Stimulated activated CD4-positive, alpha-beta T cell treated with anti-CD3 and anti-CD28 coated beads, Interleukin-1b, Interleukin-23, amount 100 ng/mL, for 48 hours (primary cell): ENCODE data around the gene GREM1.

Experiments
- DNase-seq: peaks from one replicate; pipeline ENCODE4 v3.0.0-alpha.2; 2020

Gene GREM1

DNA sequence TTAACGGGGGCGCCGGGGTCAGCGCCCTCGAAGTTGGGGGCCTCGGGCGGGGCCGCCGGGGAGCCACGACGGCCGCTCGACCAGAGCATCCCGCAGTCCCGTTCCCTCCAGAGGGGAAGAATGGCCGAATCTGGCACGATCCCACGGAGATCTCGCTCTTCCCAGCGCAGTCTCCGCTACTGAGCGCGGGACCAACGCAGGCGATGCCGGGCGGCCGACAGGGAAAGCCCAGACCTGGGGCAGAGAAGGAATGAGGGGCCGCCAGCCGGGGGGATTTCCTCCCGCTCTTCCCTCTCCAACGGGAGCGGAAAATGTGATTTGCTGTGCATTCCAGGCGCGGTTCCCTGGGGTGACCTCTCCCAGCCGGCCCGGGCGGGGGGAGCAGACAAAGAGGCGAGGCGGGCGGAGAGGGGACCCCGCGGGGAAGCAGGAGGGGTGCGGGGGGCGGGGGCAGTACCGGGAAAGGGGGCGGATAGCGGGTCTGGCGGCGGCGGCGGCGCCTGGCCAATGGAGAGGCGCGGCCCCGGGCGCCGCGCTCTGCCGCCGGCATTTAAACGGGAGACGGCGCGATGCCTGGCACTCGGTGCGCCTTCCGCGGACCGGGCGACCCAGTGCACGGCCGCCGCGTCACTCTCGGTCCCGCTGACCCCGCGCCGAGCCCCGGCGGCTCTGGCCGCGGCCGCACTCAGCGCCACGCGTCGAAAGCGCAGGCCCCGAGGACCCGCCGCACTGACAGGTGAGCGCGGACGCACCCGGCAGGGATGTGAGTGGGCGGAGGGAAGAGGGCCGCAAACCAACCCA, at the start of gene GREM1:
TSS of gene GREM1 (plus strand) at position 579 of the 801 bp plus-strand sequence. CDS start 12,687 bp downstream, outside the sequence.
- no peak for DNase-seq

DNA sequence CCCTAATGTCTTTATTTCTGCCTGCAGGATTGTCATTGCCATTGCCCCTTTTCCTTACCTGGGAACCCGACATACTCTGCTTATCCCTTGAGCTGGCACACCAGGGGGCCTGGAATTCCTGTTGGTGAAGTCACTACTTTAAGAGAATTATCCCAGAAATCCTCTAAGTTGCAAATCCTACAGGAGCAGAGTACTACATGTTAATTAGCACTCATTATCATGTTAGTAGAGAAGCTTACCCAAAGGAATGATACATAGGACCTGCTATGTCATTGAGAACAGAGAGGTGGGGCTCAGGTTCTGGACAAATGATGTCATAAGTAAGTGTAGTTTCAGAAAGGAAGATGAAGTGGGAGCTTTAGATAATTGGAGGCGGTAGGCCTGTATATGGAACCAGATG, 48.9 kb upstream of the GREM1 start:
- DNase-seq, result no peak

DNA sequence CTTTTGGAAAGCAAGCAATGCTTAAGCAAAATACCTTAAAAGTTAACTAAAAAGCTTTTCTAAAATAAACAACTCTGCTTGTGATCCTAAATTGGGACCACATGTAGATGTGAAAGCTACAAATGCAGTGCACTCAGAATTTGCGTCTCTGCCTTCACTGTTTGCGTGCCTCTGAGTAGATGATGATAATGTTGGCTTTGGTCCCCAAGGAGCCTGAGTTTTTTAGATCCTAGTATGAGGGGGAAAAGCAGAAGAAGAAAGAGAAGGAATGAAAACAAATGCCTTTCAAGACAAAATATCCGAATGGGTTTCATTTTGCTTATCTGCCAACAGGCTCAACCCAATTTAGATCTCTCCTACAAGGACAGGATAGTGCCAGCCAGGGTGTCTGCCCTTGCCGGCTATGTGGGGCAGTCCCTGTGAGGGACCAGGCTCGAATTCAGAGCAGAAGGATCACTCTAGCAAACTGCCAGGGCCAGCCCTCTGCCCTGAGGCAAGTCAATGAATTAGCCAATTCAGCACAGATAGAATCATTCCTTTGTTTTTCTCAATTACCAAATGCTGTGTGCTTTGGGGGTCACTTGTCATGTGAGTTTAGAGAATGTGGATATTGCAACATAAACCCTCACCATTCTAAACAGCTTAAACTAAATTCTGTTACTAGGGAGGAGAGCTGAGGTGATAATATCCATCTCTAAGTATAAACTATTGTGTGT, 47.8 kb upstream of the GREM1 start:
- DNase-seq, result no peak

DNA sequence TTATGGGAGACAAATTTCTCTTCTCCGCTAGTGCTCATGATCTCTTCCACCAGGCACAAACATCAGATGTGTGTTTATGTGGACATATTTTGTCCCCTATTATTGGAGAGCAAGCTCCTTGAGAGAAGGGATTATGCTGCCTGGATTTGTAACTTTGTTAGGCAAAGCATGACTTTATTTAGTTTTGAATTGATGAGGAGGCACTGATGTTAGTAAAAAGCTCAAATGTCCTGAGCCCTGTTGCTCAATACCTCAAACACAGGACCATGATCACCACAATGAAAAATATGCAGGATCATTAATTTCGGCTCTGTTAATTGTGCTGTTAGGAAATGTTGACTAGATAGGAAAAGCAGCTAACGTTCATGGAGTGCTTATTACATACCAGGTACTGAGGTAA, 47.2 kb upstream of the GREM1 start:
- DNase-seq, result no peak

DNA sequence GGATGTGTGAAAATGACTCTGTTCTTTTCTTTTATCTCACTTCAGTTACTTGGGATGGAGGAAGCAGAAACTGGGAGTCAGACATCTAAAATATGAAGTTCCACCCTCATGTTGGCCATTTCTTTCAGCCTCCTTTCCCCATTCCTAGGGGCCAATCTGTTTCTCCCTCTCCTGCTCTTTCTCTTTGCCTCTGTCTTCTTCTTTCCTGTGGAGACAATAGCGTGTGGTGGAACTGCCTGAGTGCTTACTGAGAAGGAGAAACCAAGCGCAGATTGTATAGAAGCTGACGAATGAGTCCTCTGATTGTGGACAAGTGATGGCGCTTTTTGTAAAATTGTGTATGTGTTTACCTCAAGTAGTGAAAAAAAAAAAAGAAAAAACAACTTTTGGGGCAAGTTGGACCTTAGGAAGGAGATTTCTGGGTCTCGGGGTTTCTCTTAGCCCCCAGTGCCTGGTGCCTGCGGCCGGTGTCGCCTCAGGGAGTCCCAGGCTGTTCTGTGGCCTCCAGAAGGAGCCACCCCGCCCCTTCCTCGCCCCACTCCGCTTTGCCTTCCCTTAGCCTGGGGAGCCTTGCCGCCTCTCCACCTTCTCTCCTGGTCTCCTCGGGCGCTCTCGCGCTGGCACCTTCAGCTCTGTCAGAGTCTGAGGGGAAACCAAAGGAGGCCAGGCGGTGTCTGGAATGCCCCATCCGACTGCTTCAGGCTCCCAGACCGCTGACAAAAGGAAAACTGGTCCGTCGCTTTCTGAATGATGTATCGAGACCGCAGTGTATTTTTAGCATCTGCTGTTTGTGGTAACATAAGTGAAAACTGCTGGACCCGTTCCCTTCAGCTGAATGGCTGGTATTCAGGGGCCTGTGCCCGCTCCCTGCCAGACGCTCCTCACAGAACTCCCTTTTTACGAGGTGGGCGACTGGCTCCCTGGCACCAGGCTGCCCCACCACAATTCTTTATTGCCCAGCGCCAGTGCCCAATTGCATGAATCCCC, 46.2 kb upstream of the GREM1 start:
- no peak for DNase-seq

DNA sequence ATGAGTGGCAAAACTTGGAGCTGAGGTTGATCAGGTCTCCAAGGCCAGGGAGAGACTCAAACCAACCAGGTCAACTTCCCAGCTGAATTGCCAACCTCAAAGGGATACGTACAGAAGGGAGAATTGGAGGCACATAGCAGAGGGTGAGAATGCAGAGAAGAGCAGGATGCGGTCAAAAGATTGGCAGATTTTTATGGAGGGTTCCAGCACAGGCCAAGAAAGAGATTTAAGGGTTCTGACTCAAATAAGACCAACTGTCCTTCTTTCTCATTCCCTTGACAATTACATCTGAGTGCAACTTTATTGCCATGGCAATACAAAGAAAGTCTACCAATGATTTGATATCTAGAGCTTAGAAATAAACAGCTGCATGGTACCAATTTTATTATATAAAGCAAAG, 43.1 kb upstream of the GREM1 start:
- DNase-seq, result no peak

DNA sequence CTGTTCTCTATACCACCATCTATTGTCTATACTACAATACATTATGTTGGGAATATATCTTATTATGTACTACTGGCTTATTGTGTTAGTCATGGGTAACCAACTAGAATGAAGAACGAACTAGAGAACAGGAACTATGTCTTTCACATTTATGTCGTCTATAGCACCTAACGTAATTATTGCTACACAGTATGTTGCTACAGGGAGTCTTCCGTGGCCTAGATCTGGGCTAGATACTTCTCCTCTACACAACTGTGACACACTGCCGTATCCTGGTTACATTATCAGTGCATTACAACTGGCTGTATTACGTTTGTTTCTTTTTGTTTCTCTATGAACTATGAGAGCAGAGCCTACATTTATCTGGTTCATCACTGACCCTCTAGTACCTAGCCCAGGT, 42.3 kb upstream of the GREM1 start:
- DNase-seq, result no peak

DNA sequence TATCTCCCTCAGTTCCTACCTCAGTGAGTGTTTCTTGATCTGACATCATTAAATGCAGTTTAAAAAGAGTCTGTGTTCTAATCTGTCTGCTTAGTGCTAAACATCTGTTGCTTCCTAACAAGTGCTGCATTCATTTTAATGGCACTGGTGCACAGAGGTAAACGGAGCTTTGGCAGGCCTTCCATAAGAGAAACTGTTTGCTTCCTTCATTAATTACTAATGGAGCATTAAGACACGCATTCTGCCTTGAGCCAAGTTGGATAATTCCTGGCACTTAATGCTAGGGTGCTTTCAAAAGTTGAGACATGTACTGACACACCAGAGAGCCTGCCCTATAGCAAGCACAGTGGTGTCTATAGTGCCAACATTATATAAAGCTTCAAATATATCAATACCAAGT, 41.6 kb upstream of the GREM1 start:
- DNase-seq, result no peak

DNA sequence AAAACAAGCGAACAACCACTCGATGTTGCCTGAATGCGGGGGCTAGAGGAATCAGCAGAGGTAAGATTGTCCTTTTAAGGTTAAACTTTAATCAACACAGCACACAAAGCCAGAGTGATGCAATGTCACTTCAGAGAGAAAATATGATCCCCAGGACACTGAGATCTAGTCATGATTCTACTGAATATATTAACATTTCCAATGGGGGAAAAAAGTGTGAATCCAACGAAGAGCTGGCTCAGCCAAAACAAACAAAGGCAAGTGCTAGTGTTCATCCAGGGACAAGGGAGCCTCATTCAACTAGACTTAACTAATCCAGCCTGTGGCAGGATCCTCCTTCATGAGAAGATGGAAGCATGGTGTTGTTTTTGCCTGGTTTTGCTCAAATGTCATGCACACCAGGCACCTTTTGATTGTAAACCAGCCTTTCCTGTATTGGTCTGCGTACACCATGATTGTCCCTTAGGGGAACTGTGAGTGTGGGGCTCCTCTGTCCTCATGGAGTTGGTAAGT, 40.5 kb upstream of the GREM1 start:
- DNase-seq, result no peak

DNA sequence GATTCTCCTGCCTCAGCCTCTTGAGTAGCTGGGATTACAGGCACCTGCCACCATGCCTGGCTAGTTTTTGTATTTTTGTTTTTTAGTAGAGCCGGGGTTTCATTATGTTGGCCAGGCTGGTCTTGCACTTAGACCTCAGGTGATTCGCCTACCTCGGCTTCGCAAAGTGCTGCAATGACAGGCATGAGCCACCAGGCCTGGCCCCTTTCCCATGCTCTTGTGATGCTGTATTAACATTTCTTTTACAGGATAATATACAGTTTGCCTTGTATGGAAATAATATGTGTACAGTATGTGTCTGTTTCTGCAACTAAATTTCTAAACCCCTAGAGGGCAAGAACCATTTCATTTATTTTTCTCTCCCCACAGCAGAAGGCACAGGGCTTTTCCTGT, 38.5 kb upstream of the GREM1 start:
- DNase-seq, result no peak

DNA sequence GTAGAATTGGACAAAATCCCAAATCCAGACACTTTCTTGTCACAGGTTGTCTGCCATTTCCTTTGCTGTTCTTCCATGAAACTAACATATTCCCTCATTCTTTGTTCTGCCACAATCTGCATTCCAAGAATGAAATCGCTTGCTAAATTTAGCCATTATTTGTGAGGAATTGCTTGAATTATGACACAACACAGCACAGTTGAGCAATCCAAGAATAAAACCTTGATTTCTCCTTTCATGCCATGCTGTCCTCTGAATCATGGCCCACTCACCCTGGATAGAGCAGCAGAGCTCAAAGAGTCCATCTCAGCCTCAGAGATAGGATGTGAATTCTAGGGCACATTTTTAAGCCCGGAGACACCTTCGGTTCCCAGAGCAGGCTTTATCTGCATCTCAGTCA, 35.2 kb upstream of the GREM1 start:
- DNase-seq, result no peak

DNA sequence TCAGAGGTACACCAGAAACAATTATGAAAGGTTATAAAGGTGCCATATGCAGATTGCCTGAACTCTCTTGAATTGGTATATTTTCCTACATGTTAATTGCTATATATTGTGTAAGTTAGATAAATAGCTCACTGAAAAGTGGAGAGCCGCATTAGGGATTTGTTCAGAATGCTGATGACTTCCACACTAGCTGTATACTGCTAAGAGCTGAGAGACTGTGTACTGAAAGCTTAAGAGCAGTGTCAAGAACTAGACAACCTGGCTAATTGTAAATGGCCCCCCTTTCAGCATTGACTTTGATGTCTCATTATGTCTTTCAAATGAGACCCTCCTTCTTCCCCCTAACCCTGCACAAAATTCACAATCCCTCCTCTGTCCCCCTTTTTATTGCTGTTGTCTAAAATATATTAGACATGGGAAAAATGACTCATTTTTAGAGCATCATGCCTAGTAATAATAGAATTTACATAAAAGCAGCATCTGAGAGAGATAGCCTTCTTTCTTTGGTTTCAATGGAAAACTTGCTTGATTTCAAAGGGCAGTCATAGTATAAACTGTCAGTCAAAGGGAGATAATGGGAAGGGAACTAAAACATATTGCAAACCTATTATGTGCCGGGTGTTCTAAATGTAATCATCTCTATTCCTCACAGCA, 34.7 kb upstream of the GREM1 start:
- no peak for DNase-seq

DNA sequence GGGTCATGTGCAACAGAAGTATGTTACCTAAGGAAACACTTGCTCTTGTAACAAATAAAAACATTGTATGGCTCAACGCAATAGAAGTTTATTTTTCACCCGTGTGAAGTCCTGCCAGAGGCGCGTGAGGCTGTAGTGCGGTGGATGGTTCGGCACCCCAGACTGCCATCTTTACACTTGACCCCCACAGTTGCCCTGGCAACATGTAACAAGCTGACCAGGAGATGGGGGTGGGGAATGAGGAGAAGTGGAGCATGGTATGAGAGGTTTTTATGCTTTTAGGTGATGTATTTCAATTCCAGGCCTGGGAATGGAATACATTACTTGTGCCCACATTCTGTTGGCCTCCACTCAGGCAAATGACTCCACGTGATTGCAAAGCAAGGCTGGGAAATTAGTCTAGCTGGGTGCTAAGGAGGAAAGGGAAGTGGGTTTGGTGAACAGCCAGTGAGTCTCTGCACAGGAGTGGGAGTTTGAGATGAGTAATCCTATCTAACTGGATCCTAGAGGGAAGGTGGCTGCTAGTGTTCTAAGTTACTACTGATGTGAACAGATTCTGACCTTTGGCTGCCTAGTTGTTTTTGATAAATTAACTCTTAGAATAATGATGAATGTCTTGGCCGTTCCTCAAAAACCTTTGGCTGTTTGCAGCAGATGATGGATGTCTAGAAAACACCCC, 33.8 kb upstream of the GREM1 start:
- no peak for DNase-seq

DNA sequence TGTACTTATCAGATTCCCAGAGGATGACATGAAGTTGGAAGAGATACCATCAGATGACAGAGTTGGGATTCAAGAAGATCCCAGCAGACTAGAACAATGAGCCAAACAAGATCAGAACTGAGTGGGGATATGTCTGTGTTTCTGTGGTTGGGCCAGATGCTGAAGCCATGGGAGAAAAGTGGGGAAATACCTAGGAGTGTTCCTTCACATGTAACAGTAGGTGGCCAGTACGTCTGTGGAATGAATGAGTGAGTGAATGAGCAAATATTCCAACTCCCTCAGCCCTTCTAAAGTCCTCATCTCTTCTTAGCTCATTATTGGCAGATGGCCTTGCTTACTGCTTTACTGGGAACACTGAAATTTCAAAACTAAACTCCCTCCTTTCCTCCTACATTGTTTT, 32.2 kb upstream of the GREM1 start:
- no peak for DNase-seq

DNA sequence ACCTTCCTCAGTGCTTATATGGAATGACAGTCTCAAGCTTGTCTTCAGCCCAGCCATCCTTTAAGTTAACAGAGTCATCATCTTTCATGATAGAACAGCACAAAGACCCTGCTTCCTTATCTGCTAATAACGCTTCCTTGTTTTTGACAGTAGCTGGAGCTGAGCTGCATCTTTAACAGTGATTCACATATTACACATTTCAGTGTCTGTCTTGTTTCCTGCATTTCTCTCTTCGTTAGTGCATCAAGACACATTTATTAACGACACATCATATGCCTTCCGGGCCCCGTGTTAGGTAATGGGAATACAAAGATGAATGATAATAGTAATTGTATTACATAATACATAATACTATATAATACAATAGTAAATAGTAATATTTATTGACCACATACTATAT, 30.2 kb upstream of the GREM1 start:
- no peak for DNase-seq

DNA sequence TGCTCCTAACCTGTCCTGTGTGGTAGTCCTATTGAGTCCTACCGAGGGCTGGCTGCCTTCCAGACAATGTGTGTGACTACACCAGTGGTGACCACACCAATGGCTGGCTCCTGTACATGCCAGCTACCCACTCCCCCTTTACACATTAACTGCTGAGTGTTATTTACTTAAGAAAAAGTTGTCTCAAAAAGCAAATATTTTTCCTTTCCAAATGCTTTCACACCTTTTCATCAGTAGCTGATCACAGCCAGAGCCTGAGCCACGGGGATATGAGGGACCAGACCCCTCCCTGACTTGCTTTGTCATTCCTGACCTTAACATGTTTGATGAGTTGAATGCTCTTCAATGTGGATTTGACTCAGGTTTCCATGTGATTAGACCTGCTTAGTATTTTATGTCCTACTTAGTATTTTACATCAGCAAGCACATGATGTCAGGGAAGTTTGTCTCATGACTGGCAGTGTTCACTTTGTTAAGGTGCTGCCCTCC, 29.6 kb upstream of the GREM1 start:
- DNase-seq, result no peak

DNA sequence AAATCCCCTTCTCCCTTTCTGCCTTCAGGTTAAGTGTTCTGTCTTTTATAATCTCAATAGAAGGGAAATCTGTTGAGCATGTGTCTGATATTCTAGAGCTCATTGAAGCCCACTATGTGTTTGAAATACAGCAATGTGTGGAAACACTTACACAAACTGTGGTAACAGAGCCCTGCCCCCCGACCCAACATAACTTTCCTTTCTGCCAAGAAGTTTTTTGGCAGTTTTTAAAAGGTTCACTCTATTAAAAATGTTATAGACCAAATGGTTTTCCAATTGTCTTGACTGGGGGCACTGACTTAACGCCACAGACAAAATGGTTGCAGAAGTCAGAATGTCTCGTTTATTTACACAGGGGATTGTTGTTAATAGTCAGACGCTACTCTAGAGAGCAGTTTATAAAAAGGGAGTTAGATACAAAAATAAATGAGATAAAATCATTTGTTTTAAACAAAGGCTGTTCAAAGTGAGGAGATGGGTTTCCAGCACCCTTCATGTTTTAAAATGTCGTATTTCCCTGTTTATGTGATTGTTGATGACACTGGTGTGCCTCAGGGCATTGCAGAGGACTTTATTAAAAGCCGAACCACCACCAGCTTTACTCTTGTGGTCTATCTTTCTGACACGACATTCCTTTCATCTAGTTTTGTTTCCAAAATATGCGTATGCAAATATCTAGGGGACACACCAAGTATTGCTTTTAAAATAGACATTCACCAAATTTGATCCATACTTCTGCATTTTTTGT, 26.7 kb upstream of the GREM1 start:
- DNase-seq, result no peak

DNA sequence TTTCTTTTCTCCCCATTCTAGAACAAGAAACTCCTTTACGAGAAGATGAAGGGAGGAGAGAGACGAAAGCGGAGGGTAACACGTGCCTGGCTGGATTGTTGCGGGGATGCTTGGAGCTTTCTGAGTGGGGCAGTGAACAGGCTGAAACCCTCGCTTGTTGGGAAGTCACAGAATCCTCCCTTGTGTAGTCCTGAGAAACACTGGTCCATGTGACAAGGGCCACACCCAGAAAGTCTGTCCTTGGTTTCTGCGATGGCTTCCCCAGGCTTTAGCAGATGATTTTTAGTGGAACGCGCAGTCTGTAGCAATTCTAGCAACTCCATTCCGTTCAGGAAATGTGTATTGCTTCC, 26.1 kb upstream of the GREM1 start:
- DNase-seq, result no peak

DNA sequence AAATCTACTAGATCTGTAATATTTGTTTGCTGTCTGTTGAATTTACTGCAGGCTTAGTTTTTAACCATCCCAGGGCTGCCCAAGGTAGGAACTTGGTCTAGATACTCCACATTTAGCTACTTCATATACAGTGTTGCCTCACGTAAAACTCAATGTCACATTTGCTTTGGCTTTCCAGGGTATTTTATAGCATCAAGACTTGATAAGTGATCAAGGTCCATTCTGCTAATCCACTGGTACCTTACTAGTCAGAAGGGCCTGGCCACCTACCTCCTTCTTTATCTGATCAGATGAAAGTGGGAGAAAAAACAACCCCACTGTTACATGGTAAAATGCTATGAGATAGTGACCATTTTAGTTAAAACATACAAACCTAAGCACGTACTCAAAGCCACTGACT, 25.5 kb upstream of the GREM1 start:
- DNase-seq, result no peak

DNA sequence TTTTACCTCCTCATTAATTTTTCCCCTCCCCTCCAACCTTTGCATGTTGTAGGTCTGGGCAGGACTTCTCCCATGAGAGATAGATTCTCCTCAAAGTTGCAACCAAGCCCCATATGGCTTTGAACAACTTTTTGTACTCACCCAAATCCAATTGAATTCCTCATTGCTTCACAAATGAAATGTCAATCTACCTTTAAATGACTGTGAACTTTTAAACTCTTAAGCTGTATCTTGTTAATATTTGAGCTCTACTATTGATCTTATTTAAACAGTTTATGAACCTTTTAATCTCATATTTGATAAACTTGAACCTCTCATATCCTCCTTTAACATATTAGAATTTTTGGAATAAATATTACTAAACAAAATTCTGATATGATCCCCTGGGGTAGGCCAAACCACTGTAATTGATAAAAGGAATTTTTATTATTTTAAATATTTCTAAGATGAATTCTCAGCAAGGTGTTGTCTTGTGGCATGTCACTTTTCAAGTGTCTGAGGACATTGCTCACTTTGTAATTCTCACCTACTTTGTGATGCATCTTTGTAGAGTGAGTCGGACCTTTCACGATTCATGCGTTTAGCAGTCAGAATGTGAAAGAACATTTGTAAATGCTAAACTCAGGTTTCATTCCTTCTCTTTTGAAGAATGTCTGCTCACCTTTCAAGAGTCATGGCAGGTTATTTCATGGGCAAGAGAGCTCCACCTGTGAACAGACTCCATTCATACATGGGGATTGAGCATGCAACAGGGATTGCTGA, 23.4 kb upstream of the GREM1 start:
- no peak for DNase-seq
